ENCODE measurements around the gene TRPV6.

Gene TRPV6

DNA sequence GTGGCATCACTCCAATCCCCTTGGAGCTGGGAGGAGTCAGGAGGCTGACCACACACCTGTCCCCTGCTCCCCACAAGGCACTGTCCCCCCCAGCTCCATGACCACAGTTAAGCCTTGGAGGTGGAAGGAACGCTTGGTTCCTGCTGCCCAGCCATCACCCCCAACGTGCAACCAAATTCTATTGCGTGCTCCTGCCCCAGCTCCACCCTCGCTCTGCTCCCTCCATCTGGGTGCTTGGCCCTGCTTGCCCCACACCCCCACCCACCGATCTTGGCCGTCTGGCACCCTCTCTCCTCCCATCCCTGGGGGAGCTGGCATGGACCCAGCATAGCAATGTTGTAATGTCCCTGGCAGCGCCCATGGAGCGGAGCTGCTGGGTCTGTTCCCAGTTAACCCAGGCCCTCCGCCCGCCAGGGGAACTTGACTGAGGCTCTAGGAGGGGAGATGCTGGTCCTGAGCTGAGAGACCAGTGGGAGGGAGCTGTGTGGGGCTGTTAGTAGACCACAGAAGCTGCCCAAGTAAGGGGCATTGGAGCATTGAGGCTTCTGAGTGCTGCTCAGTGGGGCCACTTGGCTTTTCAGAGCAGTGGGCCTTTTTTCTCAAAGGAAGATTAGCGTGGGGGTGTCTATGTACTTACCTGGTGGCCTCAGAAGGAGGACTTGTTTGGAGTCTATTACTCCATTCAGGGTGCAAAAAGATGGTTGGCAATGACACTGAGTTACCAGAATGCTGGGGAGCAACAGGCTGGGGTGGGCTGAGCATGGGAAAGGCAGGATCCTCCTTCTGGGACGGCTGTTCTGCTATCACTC, 29.6 kb downstream of the TRPV6 start:
- H3K4me3 ChIP-seq (ENCODE audit: insufficient read depth, low read depth, low read length, poor library complexity, severe bottlenecking) = peak overlapping the region; percentile 96
- no peaks in the 10 kb centered on the region for H3K36me3 ChIP-seq (ENCODE audit: control insufficient read depth, insufficient read depth, low read length)
- H3K27ac ChIP-seq (ENCODE audit: insufficient read depth, low read length, poor library complexity, severe bottlenecking) = no peak overlapping the region
- peaks cover 19% of the 10 kb centered on the region for H3K4me1 ChIP-seq (ENCODE audit: control insufficient read depth, insufficient read depth, low read length, poor library complexity, severe bottlenecking)
- H3K27me3 ChIP-seq (replicated peaks; ENCODE audit: control insufficient read depth, insufficient read depth, low read length, poor library complexity, severe bottlenecking) = no peaks in the 10 kb centered on the region
- no peak for DNase-seq
- no peaks in the 10 kb centered on the region for H3K9me3 ChIP-seq (ENCODE audit: control insufficient read depth, low read length)

GRCh38 chr7:142855114-142855743, 30.3 kb downstream of the TRPV6 start:
- H3K4me3 ChIP-seq (ENCODE audit: insufficient read depth, low read depth, low read length, poor library complexity, severe bottlenecking) = peak overlapping the region; percentile 96
- peak overlapping the region; percentile 35 for H3K27ac ChIP-seq (ENCODE audit: insufficient read depth, low read length, poor library complexity, severe bottlenecking)

GRCh38 chr7:142854372-142855113, 31.0 kb downstream of the TRPV6 start, which contains the start of gene EPHB6:
EPHB6 (plus strand) TSS chr7:142855076; CDS start chr7:142863228, 8,152 bp downstream.
- DNase-seq = peak; percentile 41 to 54 (median 43)
- peaks cover 19% of the 10 kb centered on the region for H3K4me1 ChIP-seq (ENCODE audit: control insufficient read depth, insufficient read depth, low read length, poor library complexity, severe bottlenecking)
- H3K27me3 ChIP-seq (replicated peaks; ENCODE audit: control insufficient read depth, insufficient read depth, low read length, poor library complexity, severe bottlenecking) = no peaks in the 10 kb centered on the region
- H3K9me3 ChIP-seq (ENCODE audit: control insufficient read depth, low read length) = no peaks in the 10 kb centered on the region
- H3K4me3 ChIP-seq (ENCODE audit: insufficient read depth, low read depth, low read length, poor library complexity, severe bottlenecking) = peak within 1 kb of the TSS; percentile 96
- H3K36me3 ChIP-seq (ENCODE audit: control insufficient read depth, insufficient read depth, low read length) = no peaks in the 10 kb centered on the region
- peak within 1 kb of the TSS; percentile 57 for H3K27ac ChIP-seq (ENCODE audit: insufficient read depth, low read length, poor library complexity, severe bottlenecking)

More at GRCh38 chr7:142855114-142855743, 30.3 kb downstream of the TRPV6 start:
- peaks cover 19% of the 10 kb centered on the region for H3K4me1 ChIP-seq (ENCODE audit: control insufficient read depth, insufficient read depth, low read length, poor library complexity, severe bottlenecking)
- H3K27me3 ChIP-seq (replicated peaks; ENCODE audit: control insufficient read depth, insufficient read depth, low read length, poor library complexity, severe bottlenecking) = no peaks in the 10 kb centered on the region
- no peaks in the 10 kb centered on the region for H3K36me3 ChIP-seq (ENCODE audit: control insufficient read depth, insufficient read depth, low read length)
- no peak for DNase-seq
- H3K9me3 ChIP-seq (ENCODE audit: control insufficient read depth, low read length) = no peaks in the 10 kb centered on the region

GRCh38 chr7:142853739-142854371, 31.7 kb downstream of the TRPV6 start:
- Histone ChIP-seq H3K27me3 (replicated peaks; ENCODE audit: control insufficient read depth, insufficient read depth, low read length, poor library complexity, severe bottlenecking) (no peaks in the 10 kb centered on the region), H3K27ac (ENCODE audit: insufficient read depth, low read length, poor library complexity, severe bottlenecking) (peak overlapping the region; percentile 57), H3K4me1 (ENCODE audit: control insufficient read depth, insufficient read depth, low read length, poor library complexity, severe bottlenecking) (peaks cover 19% of the 10 kb centered on the region), H3K36me3 (ENCODE audit: control insufficient read depth, insufficient read depth, low read length) (no peaks in the 10 kb centered on the region), H3K4me3 (ENCODE audit: insufficient read depth, low read depth, low read length, poor library complexity, severe bottlenecking) (peak overlapping the region; percentile 96), H3K9me3 (ENCODE audit: control insufficient read depth, low read length) (no peaks in the 10 kb centered on the region)
- DNase-seq = peak; percentile 25 to 47 (median 39)

DNA sequence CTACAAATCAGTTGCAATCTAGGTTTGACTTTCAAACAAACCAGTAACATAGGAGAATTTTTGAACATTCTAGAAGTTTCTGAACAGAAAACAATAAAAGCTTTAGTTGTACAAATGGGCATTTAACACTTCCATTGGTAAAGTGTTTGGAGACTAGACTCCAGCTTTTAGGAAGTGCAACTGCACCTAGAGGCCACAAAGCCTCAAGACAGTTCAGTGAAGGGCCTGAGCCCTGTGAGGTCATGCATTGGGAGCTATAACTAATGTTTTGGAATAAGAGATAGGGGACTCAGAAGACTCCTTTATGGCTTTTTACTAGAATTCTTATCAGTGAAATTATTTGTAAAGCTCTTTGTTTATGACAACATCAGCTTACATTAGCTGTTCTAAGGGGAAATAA, 33.6 kb downstream of the TRPV6 start:
- Histone ChIP-seq H3K4me3 (ENCODE audit: insufficient read depth, low read depth, low read length, poor library complexity, severe bottlenecking) (no peak overlapping the region), H3K4me1 (ENCODE audit: control insufficient read depth, insufficient read depth, low read length, poor library complexity, severe bottlenecking) (peaks cover 19% of the 10 kb centered on the region), H3K36me3 (ENCODE audit: control insufficient read depth, insufficient read depth, low read length) (no peaks in the 10 kb centered on the region), H3K9me3 (ENCODE audit: control insufficient read depth, low read length) (no peaks in the 10 kb centered on the region), H3K27me3 (replicated peaks; ENCODE audit: control insufficient read depth, insufficient read depth, low read length, poor library complexity, severe bottlenecking) (no peaks in the 10 kb centered on the region), H3K27ac (ENCODE audit: insufficient read depth, low read length, poor library complexity, severe bottlenecking) (no peak overlapping the region)
- no peak for DNase-seq

DNA sequence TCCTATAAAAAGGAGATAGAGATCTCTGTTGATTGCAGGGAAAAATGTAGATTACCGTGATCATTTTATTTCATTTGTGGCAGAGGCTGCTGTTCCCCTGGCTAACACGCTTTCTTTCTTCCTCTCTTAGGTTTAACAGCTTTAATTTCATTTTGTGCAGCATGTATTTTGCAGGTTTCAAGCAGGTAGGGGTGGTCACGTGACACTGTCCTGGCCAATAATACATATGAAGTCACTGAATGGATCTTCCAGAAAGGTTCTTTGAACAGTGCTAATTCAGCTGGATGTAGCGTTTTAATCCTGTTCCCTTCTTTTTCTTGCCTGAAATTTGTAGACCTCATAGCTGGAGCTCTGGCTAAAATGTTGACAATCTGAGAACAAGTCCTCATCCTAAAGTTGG, 34.3 kb downstream of the TRPV6 start:
- Histone ChIP-seq H3K27me3 (replicated peaks; ENCODE audit: control insufficient read depth, insufficient read depth, low read length, poor library complexity, severe bottlenecking) (no peaks in the 10 kb centered on the region), H3K4me3 (ENCODE audit: insufficient read depth, low read depth, low read length, poor library complexity, severe bottlenecking) (no peak overlapping the region), H3K4me1 (ENCODE audit: control insufficient read depth, insufficient read depth, low read length, poor library complexity, severe bottlenecking) (peaks cover 19% of the 10 kb centered on the region), H3K27ac (ENCODE audit: insufficient read depth, low read length, poor library complexity, severe bottlenecking) (no peak overlapping the region), H3K9me3 (ENCODE audit: control insufficient read depth, low read length) (no peaks in the 10 kb centered on the region), H3K36me3 (ENCODE audit: control insufficient read depth, insufficient read depth, low read length) (no peaks in the 10 kb centered on the region)
- no peak for DNase-seq

DNA sequence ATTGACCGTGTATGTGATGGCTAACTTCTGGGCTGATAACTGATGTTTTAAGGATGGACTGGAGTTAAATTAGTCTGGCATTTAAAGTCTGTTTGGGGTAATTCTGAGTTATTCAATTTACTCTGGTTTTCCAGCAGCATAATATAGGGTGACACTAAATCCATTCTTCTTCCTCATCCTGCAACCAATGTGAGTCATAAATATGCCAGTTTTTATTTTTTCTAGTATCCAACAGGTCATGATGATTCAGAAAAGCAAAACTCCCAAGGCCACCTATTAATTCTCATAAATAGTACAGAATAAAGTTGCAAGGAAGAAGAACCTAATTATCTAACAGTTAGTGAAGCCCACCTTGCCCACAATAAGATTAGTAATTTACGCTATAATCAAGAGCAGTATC, 38.2 kb downstream of the TRPV6 start:
- Histone ChIP-seq H3K27me3 (replicated peaks; ENCODE audit: control insufficient read depth, insufficient read depth, low read length, poor library complexity, severe bottlenecking) (no peaks in the 10 kb centered on the region), H3K4me3 (ENCODE audit: insufficient read depth, low read depth, low read length, poor library complexity, severe bottlenecking) (no peak overlapping the region), H3K9me3 (ENCODE audit: control insufficient read depth, low read length) (no peaks in the 10 kb centered on the region), H3K36me3 (ENCODE audit: control insufficient read depth, insufficient read depth, low read length) (no peaks in the 10 kb centered on the region), H3K4me1 (ENCODE audit: control insufficient read depth, insufficient read depth, low read length, poor library complexity, severe bottlenecking) (no peaks in the 10 kb centered on the region), H3K27ac (ENCODE audit: insufficient read depth, low read length, poor library complexity, severe bottlenecking) (no peak overlapping the region)
- no peak for DNase-seq

- Histone ChIP-seq H3K27me3 (replicated peaks; ENCODE audit: control insufficient read depth, insufficient read depth, low read length, poor library complexity, severe bottlenecking) (no peaks in the 10 kb centered on the region), H3K4me3 (ENCODE audit: insufficient read depth, low read depth, low read length, poor library complexity, severe bottlenecking) (no peak overlapping the region), H3K27ac (ENCODE audit: insufficient read depth, low read length, poor library complexity, severe bottlenecking) (no peak overlapping the region)
Measured at GRCh38 chr7:142842251-142842766, 43.2 kb downstream of the TRPV6 start.

DNA sequence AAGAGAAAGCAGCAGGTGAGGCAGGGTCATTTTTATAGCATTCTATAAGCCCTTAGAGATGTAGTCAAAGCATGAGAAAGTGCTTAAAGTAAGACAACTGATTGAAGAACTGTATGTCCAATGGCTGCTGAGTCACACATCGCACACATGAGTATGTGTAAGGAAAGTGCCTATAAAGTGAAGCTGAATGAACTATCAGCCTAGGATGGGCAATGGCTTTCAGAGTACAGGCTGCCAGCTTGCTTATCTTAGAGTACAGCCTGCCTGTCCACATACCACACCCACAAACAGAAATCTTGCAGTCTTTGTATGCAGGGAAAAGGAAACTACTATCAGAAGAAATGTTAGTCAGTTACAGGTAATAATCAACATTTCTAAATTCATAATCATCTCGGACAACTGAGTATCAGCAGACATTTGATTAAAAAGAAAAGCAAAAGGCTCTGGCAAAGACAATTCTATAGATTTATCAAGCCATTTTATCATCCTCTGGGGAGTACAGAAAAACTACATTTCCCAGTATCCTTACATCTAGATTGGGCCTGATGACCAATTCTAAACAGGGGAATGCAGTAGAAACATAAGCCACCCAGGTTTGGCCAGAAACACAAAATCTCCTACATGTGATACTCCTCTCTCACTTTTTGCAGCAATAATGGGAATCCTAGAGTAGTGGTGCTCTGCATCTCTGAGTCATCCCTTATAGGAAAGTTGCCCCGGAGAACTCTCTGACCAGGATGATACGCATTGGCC, 46.9 kb downstream of the TRPV6 start:
- H3K4me1 ChIP-seq (ENCODE audit: control insufficient read depth, insufficient read depth, low read length, poor library complexity, severe bottlenecking) = no peaks in the 10 kb centered on the region

More at GRCh38 chr7:142842251-142842766, 43.2 kb downstream of the TRPV6 start:
- DNase-seq = no peak
- H3K4me1 ChIP-seq (ENCODE audit: control insufficient read depth, insufficient read depth, low read length, poor library complexity, severe bottlenecking) = no peaks in the 10 kb centered on the region
- H3K9me3 ChIP-seq (ENCODE audit: control insufficient read depth, low read length) = no peaks in the 10 kb centered on the region
- no peaks in the 10 kb centered on the region for H3K36me3 ChIP-seq (ENCODE audit: control insufficient read depth, insufficient read depth, low read length)

More for the DNA sequence above, 46.9 kb downstream of the TRPV6 start:
- Histone ChIP-seq H3K27me3 (replicated peaks; ENCODE audit: control insufficient read depth, insufficient read depth, low read length, poor library complexity, severe bottlenecking) (no peaks in the 10 kb centered on the region), H3K9me3 (ENCODE audit: control insufficient read depth, low read length) (no peaks in the 10 kb centered on the region), H3K36me3 (ENCODE audit: control insufficient read depth, insufficient read depth, low read length) (no peaks in the 10 kb centered on the region), H3K4me3 (ENCODE audit: insufficient read depth, low read depth, low read length, poor library complexity, severe bottlenecking) (no peak overlapping the region), H3K27ac (ENCODE audit: insufficient read depth, low read length, poor library complexity, severe bottlenecking) (no peak overlapping the region)
- no peak for DNase-seq
